HG03175 (cell line): ENCODE measurements around the gene PRKCZ.
A peak's percentile ranks its signal among the peaks of the same experiment; 100 is the strongest.

Experiments used
- ATAC-seq: cut with Tn5 transposase; IDR thresholded peaks from one replicate; pipeline ENCODE4 v1.9.1; 2021; ENCODE audit warnings: mild to moderate bottlenecking, moderate library complexity; ENCODE audit not compliant: unreplicated experiment

PRKCZ gene

GRCh38 chr1:2216767-2217058 is 166.5 kb downstream of the PRKCZ start:
- no peak for ATAC-seq

- ATAC-seq, result no peak
These were observed 171.1 kb downstream of the PRKCZ start for GRCh38 chr1:2221271-2221670.

GRCh38 chr1:2224170-2224584 is 174.0 kb downstream of the PRKCZ start:
- ATAC-seq, result no peak

GRCh38 chr1:2224631-2225428 is 174.6 kb downstream of the PRKCZ start:
- ATAC-seq, result no peak

- no peak for ATAC-seq
These were observed 176.5 kb downstream of the PRKCZ start for GRCh38 chr1:2226525-2227345.

- peak; percentile 88 for ATAC-seq
These were observed 177.3 kb downstream of the PRKCZ start for GRCh38 chr1:2227346-2228156.

- ATAC-seq, result no peak
These were observed 178.0 kb downstream of the PRKCZ start, which contains the start of gene SKI for GRCh38 chr1:2228157-2228594. Gene SKI (plus strand): TSS chr1:2228319. CDS start chr1:2228767, 448 bp downstream.

GRCh38 chr1:2228694-2229036 is 178.5 kb downstream of the PRKCZ start:
- ATAC-seq, result no peak

GRCh38 chr1:2229037-2229864 is 179.0 kb downstream of the PRKCZ start:
- no peak for ATAC-seq

- ATAC-seq, result no peak
These were observed 179.9 kb downstream of the PRKCZ start for GRCh38 chr1:2229911-2230731.

- no peak for ATAC-seq
These were observed 180.7 kb downstream of the PRKCZ start for GRCh38 chr1:2230781-2231531.

GRCh38 chr1:2231532-2232254 is 181.5 kb downstream of the PRKCZ start:
- ATAC-seq, result no peak

- no peak for ATAC-seq
These were observed 182.2 kb downstream of the PRKCZ start for GRCh38 chr1:2232255-2232915.

GRCh38 chr1:2232916-2233438 is 182.8 kb downstream of the PRKCZ start:
- ATAC-seq, result no peak

GRCh38 chr1:2233468-2233867 is 183.3 kb downstream of the PRKCZ start:
- no peak for ATAC-seq

GRCh38 chr1:2233997-2234761 is 184.0 kb downstream of the PRKCZ start:
- ATAC-seq, result peak; percentile 62

GRCh38 chr1:2234762-2235113 is 184.5 kb downstream of the PRKCZ start:
- no peak for ATAC-seq
